HepG2 (cell line): ENCODE data around the gene RNF126. TPM values are rescaled to one million over a fixed set of nuclear protein-coding genes. Genes with fewer than 3 reads are reported as not detected.
A peak's percentile ranks its signal among the peaks of the same experiment; 100 is the strongest.

Source experiments
- E2F2 ChIP-seq: sonication (generic); formaldehyde crosslinking; IDR thresholded peaks from 2 replicates; pipeline ENCODE4 v1.4.0; 2020; ENCODE audit warnings: missing genetic modification reagents, borderline replicate concordance
- HNF4A ChIP-seq: sonication (generic); formaldehyde crosslinking; IDR thresholded peaks from 2 replicates; pipeline ENCODE4 v1.4.0; 2020; ENCODE audit warnings: missing genetic modification reagents
- IKZF5 ChIP-seq: IDR thresholded peaks from 2 replicates; pipeline ENCODE4 v1.6.1; 2018; ENCODE audit warnings: missing genetic modification reagents, mild to moderate bottlenecking, missing compliant biosample characterization
- MED1 ChIP-seq: sonication (generic); formaldehyde crosslinking; IDR thresholded peaks from 2 replicates; pipeline ENCODE4 v1.4.0; 2020; ENCODE audit warnings: missing genetic modification reagents
- MYC ChIP-seq: sonication (generic); formaldehyde crosslinking; IDR thresholded peaks from 2 replicates; pipeline ENCODE4 v1.9.0; 2021; ENCODE audit warnings: missing genetic modification reagents, borderline replicate concordance
- PAXIP1 ChIP-seq: sonication (generic); formaldehyde crosslinking; conservative IDR thresholded peaks from 2 replicates; pipeline ENCODE4 v1.4.0; 2020; ENCODE audit warnings: mild to moderate bottlenecking, missing genetic modification reagents, moderate library complexity
- POLR2AphosphoS2 ChIP-seq: IDR thresholded peaks from 2 replicates; pipeline ENCODE4 v1.6.1; 2011; ENCODE audit warnings: low read depth, low read length, improper control_type of control experiment
- POLR2G ChIP-seq: fragments of 200-400 bp; formaldehyde crosslinking; IDR thresholded peaks from 2 replicates; pipeline ENCODE4 v1.6.1; 2018; ENCODE audit warnings: mild to moderate bottlenecking, low read depth, low read length, moderate library complexity
- THAP9 ChIP-seq: sonication (generic); formaldehyde crosslinking; IDR thresholded peaks from 2 replicates; pipeline ENCODE4; 2020; ENCODE audit warnings: missing genetic modification reagents, mild to moderate bottlenecking, borderline replicate concordance
- TSC22D2 ChIP-seq: sonication (generic); formaldehyde crosslinking; IDR thresholded peaks from 2 replicates; pipeline ENCODE4 v1.5.1; 2020; ENCODE audit warnings: missing genetic modification reagents, mild to moderate bottlenecking, borderline replicate concordance
- ZBTB3 ChIP-seq: sonication (generic); formaldehyde crosslinking; IDR thresholded peaks from 2 replicates; pipeline ENCODE4 v1.4.0; 2020; ENCODE audit warnings: low read depth, mild to moderate bottlenecking, moderate library complexity, missing genetic modification reagents, borderline replicate concordance
- ZBTB7A ChIP-seq: sonication (generic); formaldehyde crosslinking; IDR thresholded peaks from 2 replicates; pipeline ENCODE4 v1.8.0; 2022; ENCODE audit warnings: mild to moderate bottlenecking, missing genetic modification reagents
- ZMAT3 ChIP-seq: sonication (generic); formaldehyde crosslinking; conservative IDR thresholded peaks from 2 replicates; pipeline ENCODE4 v1.7.0; 2021; ENCODE audit warnings: missing genetic modification reagents
- ZNF101 ChIP-seq: sonication (generic); formaldehyde crosslinking; IDR thresholded peaks from 2 replicates; pipeline ENCODE4 v1.4.0; 2020; ENCODE audit warnings: mild to moderate bottlenecking, low read depth, missing genetic modification reagents, borderline replicate concordance
- ZNF282 ChIP-seq: fragments of 450-650 bp; IDR thresholded peaks from 2 replicates; pipeline ENCODE4 v1.6.1; 2018; ENCODE audit not compliant: partially characterized antibody
- ZNF362 ChIP-seq: sonication (generic); formaldehyde crosslinking; IDR thresholded peaks from 2 replicates; pipeline ENCODE4 v1.4.0; 2020; ENCODE audit warnings: missing genetic modification reagents, mild to moderate bottlenecking, borderline replicate concordance
- ZNF773 ChIP-seq: sonication (generic); formaldehyde crosslinking; IDR thresholded peaks from 2 replicates; pipeline ENCODE4 v1.4.0; 2020; ENCODE audit warnings: missing genetic modification reagents, borderline replicate concordance
- ZNF781 ChIP-seq: sonication (generic); formaldehyde crosslinking; IDR thresholded peaks from 2 replicates; pipeline ENCODE4 v1.5.1; 2020; ENCODE audit warnings: borderline replicate concordance, mild to moderate bottlenecking, missing genetic modification reagents; ENCODE audit errors: not compliant biosample characterization
- ZNF883 ChIP-seq: sonication (generic); formaldehyde crosslinking; IDR thresholded peaks from 2 replicates; pipeline ENCODE4 v1.5.1; 2020; ENCODE audit warnings: mild to moderate bottlenecking, missing genetic modification reagents; ENCODE audit errors: not compliant biosample characterization
- polyA plus RNA-seq, 8 experiments: library from polyadenylated mRNA; depleted of rRNA in 3 of 8; stranded (reverse) in 7 of 8; unstranded in 1 of 8; fragments of >200 nt; fragmentation: Illumina TruSeq in 4 of 8; extraction: Trizol in 4 of 8; gene quantifications; 2 replicates each; pipeline versions ENCODE4 v1.2.1 to v1.2.3, GENCODE V29; 2011 to 2016; ENCODE audit warnings: low read depth in 4 of 8, missing spikeins in 1 of 8, mixed read lengths in 1 of 8; ENCODE audit not compliant: insufficient read depth in 1 of 8
- total RNA-seq, 5 experiments: library from RNA; depleted of rRNA; stranded (reverse); fragments of >200 nt; fragmentation: Illumina TruSeq; extraction: Trizol; gene quantifications; 2 replicates each; pipeline ENCODE4 v1.2.3, GENCODE V29; 2016; ENCODE audit warnings: low read depth in 1 of 5

The RNF126 gene
- total and polyA plus RNA-seq, 2 of the 13 experiments (the other 11 are each of a cell fraction or from before 2014, with no cell fraction given), result 23.2 to 34.0 TPM

GRCh38 chr19:632579-633067, 30.4 kb downstream of the RNF126 start (continued):
- TF ChIP-seq THAP9 (no peak), ZBTB7A (CRISPR knock-in tag) (peak; percentile 55; the same call in 1 of the 2 replicates), ZNF362 (no peak), TSC22D2 (CRISPR knock-in tag) (0 out of 2 replicates have a peak, but pooled peaks have one; percentile 41), POLR2G (0 out of 2 replicates have a peak, but pooled peaks have one; percentile 49), POLR2AphosphoS2 (no peak), ZNF773 (CRISPR knock-in tag) (peak; percentile 14; the same call in 1 of the 2 replicates), HNF4A (peak; percentile 28), ZBTB3 (CRISPR knock-in tag) (no peak), MED1 (CRISPR knock-in tag) (0 out of 2 replicates have a peak, but pooled peaks have one; percentile 20), MYC (CRISPR knock-in tag) (peak; percentile 59; the same call in 1 of the 2 replicates), IKZF5 (CRISPR knock-in tag) (peak; percentile 48; the same call in 1 of the 2 replicates), ZNF883 (CRISPR knock-in tag) (peak; percentile 18), PAXIP1 (CRISPR knock-in tag) (no peak; the same call in 1 of the 2 replicates), ZNF101 (no peak), ZNF282 (no peak), ZNF781 (CRISPR knock-in tag) (peak; percentile 93), ZMAT3 (CRISPR knock-in tag) (no peak), E2F2 (CRISPR knock-in tag) (no peak)
